ENCODE data around the gene SZRD1.

SZRD1 gene

GRCh38 chr1:16397120-16397519 is 30.1 kb downstream of the SZRD1 start:
- DNase-seq, result no peak

DNA sequence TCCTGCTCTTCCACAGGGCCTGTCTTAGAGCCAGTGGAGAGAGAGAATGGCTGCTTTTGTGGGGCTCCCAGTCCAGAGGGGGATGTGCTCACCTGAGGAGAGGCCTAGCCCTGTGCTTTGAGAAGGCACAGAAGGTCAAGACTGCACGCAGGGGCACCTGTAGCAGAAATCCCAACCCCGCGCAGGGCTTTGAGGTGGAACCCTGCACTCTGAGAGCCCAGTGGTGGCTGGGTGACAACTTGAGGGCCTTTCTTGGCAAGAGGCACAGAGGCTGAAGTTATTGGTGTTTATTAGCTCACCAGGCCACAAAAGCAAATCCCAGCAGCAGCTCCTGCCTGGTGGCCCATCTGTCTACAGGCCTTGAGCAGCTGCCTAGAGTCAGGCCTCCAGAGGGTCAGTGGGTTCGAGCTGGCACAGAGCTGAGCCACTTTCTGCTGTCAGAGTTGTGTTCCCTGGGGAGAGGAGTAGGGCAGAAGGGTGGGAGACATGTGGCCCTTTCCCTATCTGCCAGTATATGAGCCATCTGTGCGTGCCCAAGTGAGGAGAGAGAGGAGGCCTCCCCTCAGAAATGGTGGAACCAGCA is 31.4 kb downstream of the SZRD1 start:
- no peak for DNase-seq

GRCh38 chr1:16402742-16403141 is 35.7 kb downstream of the SZRD1 start:
- peak; percentile 39 for DNase-seq

GRCh38 chr1:16405441-16405840 is 38.4 kb downstream of the SZRD1 start:
- no peak for DNase-seq

DNA sequence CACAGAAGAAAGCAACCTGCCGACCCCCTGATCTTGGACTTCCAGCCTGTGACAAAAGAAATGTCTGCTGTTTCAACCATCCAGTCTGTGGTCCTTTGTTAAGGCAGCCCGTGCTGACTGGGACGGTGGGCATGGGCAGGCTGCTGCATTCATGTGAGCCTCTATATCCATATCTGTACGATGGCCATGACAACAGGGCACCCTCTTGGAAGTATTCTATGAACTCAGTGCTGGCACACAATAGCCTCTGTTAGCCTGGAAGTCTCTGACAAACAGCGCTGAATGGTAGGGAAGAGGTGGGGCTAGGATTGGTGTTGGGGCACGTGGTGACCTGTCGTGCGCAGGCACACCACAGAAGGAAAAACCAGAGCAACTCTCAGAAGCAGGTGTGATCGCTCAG is 39.8 kb downstream of the SZRD1 start:
- DNase-seq, result no peak

DNA sequence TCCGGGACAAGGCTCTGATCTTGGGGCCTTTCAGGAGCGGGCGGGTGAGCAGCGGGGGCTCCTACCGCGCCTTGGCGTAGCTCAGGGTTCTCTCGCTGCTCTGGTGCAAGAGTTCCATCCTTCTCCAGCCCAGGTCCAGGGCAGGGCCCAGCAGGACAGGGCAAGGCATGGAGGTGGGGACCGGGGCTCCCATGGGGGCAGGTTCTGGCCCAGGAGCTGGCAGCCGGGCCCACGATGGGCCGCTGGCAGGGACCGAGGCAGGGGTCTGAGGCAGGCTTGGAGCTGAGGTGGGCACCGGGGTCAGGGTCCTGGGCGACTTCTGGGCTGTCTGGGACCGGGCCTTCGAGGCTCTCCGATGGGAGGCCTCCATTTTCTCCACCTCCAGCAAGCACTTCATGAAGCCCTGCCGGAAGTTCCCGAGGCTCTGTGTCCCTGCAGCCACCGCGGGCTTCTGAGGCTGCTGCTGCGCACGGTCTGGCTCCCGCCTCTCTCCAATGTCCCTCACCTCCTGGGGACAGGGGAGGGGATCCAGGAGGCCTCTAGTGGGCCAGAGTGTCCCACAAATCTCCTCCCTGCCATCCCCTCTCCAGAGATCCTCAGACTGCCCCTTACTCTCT is 42.6 kb downstream of the SZRD1 start:
- DNase-seq, result no peak

GRCh38 chr1:16410803-16411202 is 43.8 kb downstream of the SZRD1 start:
- no peak for DNase-seq

DNA sequence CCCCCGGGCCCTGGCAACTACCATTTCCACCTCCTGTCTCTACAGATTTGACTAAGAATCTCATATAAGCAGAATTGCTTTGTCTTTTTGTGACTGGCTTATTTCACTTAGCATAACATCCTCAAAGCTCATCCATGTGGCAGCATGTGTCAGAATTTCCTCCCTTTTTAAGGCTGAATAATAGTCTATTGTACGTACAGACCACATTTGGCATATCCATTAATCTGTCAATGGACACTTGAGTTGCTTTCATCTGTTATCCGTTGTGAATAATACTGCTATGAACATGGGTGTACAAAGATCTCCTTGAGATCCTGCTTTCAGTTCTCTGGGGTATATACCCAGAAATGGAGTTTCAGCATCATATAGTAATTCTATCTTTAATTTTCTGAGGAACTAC is 46.1 kb downstream of the SZRD1 start:
- no peak for DNase-seq

GRCh38 chr1:16418823-16419425 is 51.9 kb downstream of the SZRD1 start:
- DNase-seq, result no peak

GRCh38 chr1:16420424-16421118 is 53.5 kb downstream of the SZRD1 start:
- no peak for DNase-seq

- DNase-seq, result no peak
Observed at GRCh38 chr1:16421201-16421600, 54.2 kb downstream of the SZRD1 start.

- no peak for DNase-seq
Observed at GRCh38 chr1:16422041-16422440, 55.0 kb downstream of the SZRD1 start.

- no peak for DNase-seq
Observed at GRCh38 chr1:16425125-16426025, 58.3 kb downstream of the SZRD1 start.

DNA sequence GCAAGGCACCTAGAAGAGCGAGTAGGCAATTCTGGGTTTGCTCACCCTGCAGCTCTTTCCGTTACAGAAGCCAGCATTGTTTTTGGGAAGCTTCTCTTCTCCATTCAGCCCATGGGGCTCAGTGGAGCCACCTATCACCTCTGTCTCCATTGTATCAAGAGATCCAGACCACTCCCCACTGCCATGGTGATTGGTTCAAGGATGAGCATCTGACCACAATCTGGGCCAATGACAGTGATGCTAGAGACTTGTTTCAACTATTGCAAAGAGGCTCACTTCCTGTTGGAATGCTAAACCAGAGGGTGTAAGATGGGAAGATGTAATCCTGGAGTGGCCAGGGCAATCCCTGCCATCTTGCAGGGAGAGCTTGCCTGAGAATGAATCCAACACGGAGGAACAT is 63.6 kb downstream of the SZRD1 start:
- DNase-seq, result peak; percentile 26

- DNase-seq, result no peak
Observed at GRCh38 chr1:16433030-16433429, 66.0 kb downstream of the SZRD1 start.

- no peak for DNase-seq
Observed at GRCh38 chr1:16434007-16434406, 67.0 kb downstream of the SZRD1 start.

DNA sequence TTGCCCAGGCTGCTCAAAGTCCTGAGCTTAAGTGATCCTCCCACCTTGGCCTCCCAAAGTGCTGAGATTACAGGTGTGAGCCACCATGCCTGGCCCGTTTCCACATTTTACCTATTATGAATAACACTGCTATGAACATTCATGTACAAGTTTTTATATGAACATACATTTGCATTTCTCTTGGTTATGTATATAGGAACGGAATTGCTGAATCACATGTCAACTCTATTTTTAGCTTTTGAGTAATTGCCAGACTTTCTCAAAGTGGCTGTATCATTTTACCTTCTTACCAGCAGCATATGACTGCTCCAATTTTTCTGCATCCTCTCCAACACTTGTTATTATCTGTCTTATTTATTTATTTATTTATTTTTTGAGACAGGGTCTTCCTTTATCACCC is 67.5 kb downstream of the SZRD1 start:
- no peak for DNase-seq

DNA sequence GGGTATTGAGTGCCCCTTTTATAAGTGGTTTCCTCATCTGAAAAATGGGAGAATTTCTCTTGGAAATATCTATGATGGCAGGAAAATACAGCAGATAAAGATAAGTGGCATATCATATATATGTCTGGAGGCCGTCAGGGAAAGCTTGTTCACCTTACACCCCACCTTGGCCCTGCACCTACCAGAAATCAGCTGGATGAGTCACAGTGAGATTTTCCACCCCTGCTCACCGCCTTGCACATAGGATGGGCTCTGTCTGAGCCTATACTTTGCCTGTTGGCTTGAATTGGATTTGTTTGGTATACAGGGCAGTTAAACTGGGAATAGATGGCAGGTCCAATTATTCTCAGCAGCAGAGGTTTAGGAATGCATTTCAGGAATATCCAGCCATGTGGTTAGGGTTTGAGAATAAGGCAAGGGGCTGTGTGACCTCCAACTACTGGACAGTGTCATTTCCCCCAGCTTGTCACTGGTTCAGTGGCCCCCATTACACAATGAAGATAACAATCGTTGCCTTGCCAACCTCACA is 70.0 kb downstream of the SZRD1 start, which contains the start of gene SPATA21:
SPATA21 (minus strand) TSS at position 479 of the 529 bp plus-strand sequence. CDS start 6,053 bp downstream, outside the sequence.
- no peak for DNase-seq

GRCh38 chr1:16438516-16438915 is 71.5 kb downstream of the SZRD1 start:
- no peak for DNase-seq

DNA sequence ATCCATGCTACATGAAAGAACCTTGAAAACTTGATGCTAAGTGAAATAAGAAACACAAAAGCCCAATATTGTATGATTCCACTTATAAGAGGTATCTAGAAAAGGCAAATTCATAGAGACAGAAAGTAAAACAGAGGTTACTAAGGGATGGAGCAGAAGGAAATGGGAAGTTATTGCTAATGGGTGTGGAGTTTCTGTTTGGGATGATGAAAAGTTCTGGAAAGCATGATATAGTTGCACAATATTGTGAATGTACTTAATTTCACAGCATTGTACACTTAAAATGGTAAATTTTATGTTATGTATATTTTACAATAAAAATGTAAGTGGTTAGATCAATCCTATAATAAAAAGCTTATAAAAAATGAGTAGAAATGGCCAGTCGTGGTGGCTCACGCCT is 71.9 kb downstream of the SZRD1 start:
- no peak for DNase-seq

- no peak for DNase-seq
Observed at GRCh38 chr1:16440131-16440469, 73.1 kb downstream of the SZRD1 start.

DNA sequence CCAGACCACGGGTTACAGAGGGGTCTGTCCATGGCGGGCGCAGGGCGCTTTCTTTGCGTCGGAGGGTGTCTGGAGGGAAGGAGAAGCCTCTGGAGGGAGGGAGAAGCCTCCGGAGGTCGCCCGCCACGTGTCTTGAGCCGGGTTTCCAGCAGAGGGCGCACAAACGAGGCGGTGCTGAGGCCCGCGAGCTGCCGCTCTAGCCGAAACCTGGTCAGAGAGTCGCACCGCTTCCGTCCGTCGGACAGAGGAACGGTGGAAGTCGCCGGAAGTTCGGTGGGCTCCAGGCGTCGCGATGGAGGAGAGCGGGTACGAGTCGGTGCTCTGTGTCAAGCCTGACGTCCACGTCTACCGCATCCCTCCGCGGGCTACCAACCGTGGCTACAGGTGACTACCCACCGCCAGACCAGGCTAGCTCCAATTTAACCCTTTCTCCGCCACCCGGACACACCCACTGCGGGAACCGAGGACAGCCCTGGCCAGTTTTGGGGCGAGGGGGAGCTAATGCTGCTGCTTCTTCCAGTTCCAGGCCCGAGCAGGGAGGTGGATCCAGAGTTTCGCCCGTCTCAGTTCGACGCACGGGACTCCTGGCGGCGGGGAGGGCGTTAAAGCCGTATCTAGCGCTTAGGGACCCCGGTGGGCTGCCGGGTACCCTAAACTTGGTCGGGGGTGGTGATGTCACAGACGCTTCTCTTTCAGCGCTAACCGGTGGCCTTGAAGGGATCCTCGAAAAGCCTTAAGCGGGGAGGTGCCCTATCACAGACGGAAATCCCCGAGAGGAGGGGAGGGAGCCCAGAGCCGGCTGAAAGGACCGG is 73.6 kb downstream of the SZRD1 start, which contains the start of gene NECAP2:
NECAP2 (plus strand) TSS at position 255 of the 812 bp plus-strand sequence; CDS start at position 293, 38 bp downstream.
- peak; percentile 91 for DNase-seq

Measured in EL (cell line).